HG03280 (cell line): ENCODE results near the gene TMEM208.

Experiments
- ATAC-seq: cut with Tn5 transposase; IDR thresholded peaks from one replicate; pipeline ENCODE4 v1.9.1; 2021; ENCODE audit warnings: mild to moderate bottlenecking, moderate library complexity; ENCODE audit not compliant: unreplicated experiment

TMEM208 gene

GRCh38 chr16:67234180-67234597 is 7.3 kb downstream of the TMEM208 start:
- no peak for ATAC-seq

- no peak for ATAC-seq
Observed at GRCh38 chr16:67235816-67236562, 9.1 kb downstream of the TMEM208 start.

- ATAC-seq, result peak; percentile 47
Observed at GRCh38 chr16:67236563-67237395, 9.8 kb downstream of the TMEM208 start.

- ATAC-seq, result no peak
Observed at GRCh38 chr16:67237396-67238277, 10.7 kb downstream of the TMEM208 start.

GRCh38 chr16:67238278-67238575 is 11.3 kb downstream of the TMEM208 start:
- no peak for ATAC-seq

GRCh38 chr16:67238806-67239470 is 12.0 kb downstream of the TMEM208 start:
- ATAC-seq, result no peak

GRCh38 chr16:67240506-67240905 is 13.6 kb downstream of the TMEM208 start:
- ATAC-seq, result no peak

GRCh38 chr16:67241008-67241900 is 14.3 kb downstream of the TMEM208 start:
- no peak for ATAC-seq

- no peak for ATAC-seq
Observed at GRCh38 chr16:67242138-67242730, 15.3 kb downstream of the TMEM208 start.

GRCh38 chr16:67243481-67243880 is 16.6 kb downstream of the TMEM208 start:
- no peak for ATAC-seq

- peak; percentile 35 for ATAC-seq
Observed at GRCh38 chr16:67244387-67245185, 17.7 kb downstream of the TMEM208 start.

GRCh38 chr16:67245186-67245585 is 18.3 kb downstream of the TMEM208 start:
- no peak for ATAC-seq

GRCh38 chr16:67245674-67246080 is 18.7 kb downstream of the TMEM208 start:
- no peak for ATAC-seq

- peak; percentile 21 for ATAC-seq
Observed at GRCh38 chr16:67246081-67246755, 19.3 kb downstream of the TMEM208 start.

- ATAC-seq, result peak; percentile 17
Observed at GRCh38 chr16:67246756-67247191, 19.8 kb downstream of the TMEM208 start.

- peak; percentile 53 for ATAC-seq
Observed at GRCh38 chr16:67247192-67248072, 20.5 kb downstream of the TMEM208 start, which contains the start of gene FHOD1. FHOD1 (minus strand) TSS chr16:67247481; CDS start chr16:67247410, 71 bp downstream.

GRCh38 chr16:67248073-67248400 is 21.1 kb downstream of the TMEM208 start:
- no peak for ATAC-seq
